ENCODE data around the gene RWDD4. TPM values are rescaled to one million over a fixed set of nuclear protein-coding genes. Genes with fewer than 3 reads are reported as not detected.

RWDD4 gene
- total RNA-seq, 1 donor from 2014 or later: 12.8 TPM

Small RNA genes within 50 kb of the gene (small RNA-seq; reads per million reads assigned to genes)
- gene RNU6-1053P (ENCODE audit: low replicate concordance) (not detected), gene RNU6-335P (ENCODE audit: low replicate concordance) (not detected), gene RNU6-479P (ENCODE audit: low replicate concordance) (not detected)

Other genes with a start within 250 kb of the RWDD4 start
- 19.9 TPM for gene CDKN2AIP, start 214.5 kb downstream of the RWDD4 start, total RNA-seq
- gene ING2, start 154.1 kb downstream of the RWDD4 start, total RNA-seq: 14.3 TPM
- 72.5 TPM for gene TRAPPC11, start 108 bp upstream of the RWDD4 start, total RNA-seq
- 34.7 TPM for gene STOX2, start 246.1 kb upstream of the RWDD4 start, total RNA-seq